Thymus (tissue), 11 donors: ENCODE data around the gene PIGR. TPM values are rescaled to one million over a fixed set of nuclear protein-coding genes. Genes with fewer than 3 reads are reported as not detected.
A peak's percentile ranks its signal among the peaks of the same experiment; 100 is the strongest.

ENCODE experiments used
- DNase-seq, 9 donors: peaks; one replicate each; pipeline ENCODE4 v3.0.0-alpha.2; 2013; ENCODE audit warnings: low spot score in 9 of 9, low read depth in 6 of 9, missing footprints in 1 of 9
- H3K27ac ChIP-seq, 2 donors: one replicate each; pipeline ENCODE4 v1.5.1; 2013; ENCODE audit warnings: control low read depth in 1 of 2, low read depth in 1 of 2, low read length in 1 of 2, mild to moderate bottlenecking in 1 of 2, moderate library complexity in 1 of 2
- H3K27me3 ChIP-seq, 2 donors: one replicate each; pipeline ENCODE4 v1.5.1; 2013; ENCODE audit warnings: low read length in 1 of 2; ENCODE audit not compliant: control insufficient read depth in 2 of 2, insufficient read depth in 1 of 2
- H3K36me3 ChIP-seq, 2 donors: one replicate each; pipeline ENCODE4 v1.5.1; 2013; ENCODE audit warnings: low read length in 1 of 2, mild to moderate bottlenecking in 1 of 2, moderate library complexity in 1 of 2; ENCODE audit not compliant: control insufficient read depth in 2 of 2, insufficient read depth in 2 of 2
- H3K4me1 ChIP-seq, 2 donors: one replicate each; pipeline ENCODE4 v1.5.1; 2013; ENCODE audit warnings: low read length in 2 of 2; ENCODE audit not compliant: control insufficient read depth in 2 of 2, insufficient read depth in 2 of 2
- H3K4me3 ChIP-seq, 2 donors: one replicate each; pipeline ENCODE4 v1.5.1; 2013; ENCODE audit warnings: low read length in 2 of 2, control low read depth in 1 of 2, mild to moderate bottlenecking in 1 of 2
- H3K9me3 ChIP-seq, 2 donors: one replicate each; pipeline ENCODE4 v1.5.1; 2013; ENCODE audit warnings: low read length in 1 of 2, mild to moderate bottlenecking in 1 of 2; ENCODE audit not compliant: control insufficient read depth in 2 of 2, insufficient read depth in 1 of 2
- WGBS: extraction: QIAGEN DNeasy Blood & Tissue Kit; methylation state at CpG from one replicate; pipeline ENCODE4 v1.1.7; 2013; 5-methylcytosine and 5-hydroxymethylcytosine counted together
- polyA plus RNA-seq: library from polyadenylated mRNA; stranded (reverse); fragments of 200-250 nt; gene quantifications from one replicate; pipeline ENCODE4 v1.2.3, GENCODE V29; 2013
- total RNA-seq: library from RNA; stranded (reverse); fragments of 120-200 nt; gene quantifications from one replicate; pipeline ENCODE4 v1.2.4, GENCODE V29; 2013
- donor health status: healthy.

Gene PIGR
- total and polyA plus RNA-seq, 2 donors: 0.24 to 1.1 TPM

DNA sequence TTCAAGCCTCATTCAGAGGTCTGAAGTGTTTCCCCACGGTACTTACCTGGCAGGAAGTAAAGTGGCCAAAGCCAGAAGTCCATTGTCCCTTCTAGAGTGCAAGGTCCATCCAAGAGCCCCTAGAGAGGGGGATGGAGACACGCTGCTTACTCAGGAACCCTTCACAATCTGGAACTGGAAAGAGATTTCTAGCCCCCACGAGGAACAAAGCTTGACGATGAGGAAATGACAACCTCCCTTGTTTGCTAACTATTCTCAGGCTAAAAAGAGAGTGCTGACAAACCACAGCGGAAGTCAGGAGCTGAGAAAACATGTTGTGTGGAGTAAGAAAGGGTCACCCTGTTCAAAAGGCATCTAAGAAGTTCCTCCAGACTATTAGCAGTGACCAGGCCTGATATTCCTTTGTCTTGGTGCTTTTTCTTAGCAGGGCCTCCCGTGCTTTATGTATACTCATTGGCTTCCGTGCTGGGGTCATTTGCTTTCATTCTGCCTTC is 24.4 kb downstream of the PIGR start, which contains the start of gene FCMR:
FCMR (minus strand) TSS at position 170 of the 494 bp plus-strand sequence; CDS start at position 83, 87 bp downstream.
- peak in 8 of 9 donors; percentile 69 to 93 (median 81) for DNase-seq
- WGBS: 2% methylated on average over 7 of the region's 7 CpGs

DNA sequence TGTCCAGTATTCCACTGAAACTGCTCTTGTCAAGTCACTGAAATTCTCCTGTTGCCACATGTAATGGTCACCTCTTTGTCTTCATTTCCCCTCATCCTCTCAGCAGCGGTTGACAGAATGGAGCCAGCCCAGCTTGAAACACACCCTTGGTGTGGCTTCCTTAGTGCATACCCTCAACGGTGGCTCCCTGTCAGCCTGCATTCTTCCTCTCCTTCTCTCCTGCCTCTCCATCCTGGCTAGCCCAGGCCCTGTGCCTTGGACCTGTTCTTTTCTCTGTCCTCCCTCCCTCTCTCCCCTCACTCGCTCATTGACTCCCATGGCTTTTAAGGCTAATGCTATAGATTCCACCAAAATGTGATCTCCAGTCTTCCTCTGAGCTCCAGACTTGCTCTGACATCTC is 28.2 kb downstream of the PIGR start:
- Histone ChIP-seq H3K36me3 (peaks cover 18% of the 10 kb centered on the region in 2 donors), H3K27ac (no peak overlapping the region), H3K27me3 (no peaks in the 10 kb centered on the region), H3K4me3 (peak overlapping the region in 1 of 2 donors; percentile 60), H3K4me1 (peaks cover 26 to 48% of the 10 kb centered on the region in 2 donors), H3K9me3 (no peaks in the 10 kb centered on the region)
- DNase-seq: no peak
- WGBS: 72% methylated on average over 3 of the region's 3 CpGs

More for the DNA sequence above, 24.4 kb downstream of the PIGR start, which contains the start of gene FCMR:
- Histone ChIP-seq H3K4me1 (peaks cover 41 to 74% of the 10 kb centered on the region in 2 donors), H3K27ac (peak within 1 kb of the TSS; percentile 99), H3K36me3 (peaks cover 0 to 3% of the 10 kb centered on the region in 2 donors), H3K4me3 (peak within 1 kb of the TSS; percentile 60 to 61), H3K27me3 (no peaks in the 10 kb centered on the region), H3K9me3 (peaks cover 0 to 7% of the 10 kb centered on the region in 2 donors)

DNA sequence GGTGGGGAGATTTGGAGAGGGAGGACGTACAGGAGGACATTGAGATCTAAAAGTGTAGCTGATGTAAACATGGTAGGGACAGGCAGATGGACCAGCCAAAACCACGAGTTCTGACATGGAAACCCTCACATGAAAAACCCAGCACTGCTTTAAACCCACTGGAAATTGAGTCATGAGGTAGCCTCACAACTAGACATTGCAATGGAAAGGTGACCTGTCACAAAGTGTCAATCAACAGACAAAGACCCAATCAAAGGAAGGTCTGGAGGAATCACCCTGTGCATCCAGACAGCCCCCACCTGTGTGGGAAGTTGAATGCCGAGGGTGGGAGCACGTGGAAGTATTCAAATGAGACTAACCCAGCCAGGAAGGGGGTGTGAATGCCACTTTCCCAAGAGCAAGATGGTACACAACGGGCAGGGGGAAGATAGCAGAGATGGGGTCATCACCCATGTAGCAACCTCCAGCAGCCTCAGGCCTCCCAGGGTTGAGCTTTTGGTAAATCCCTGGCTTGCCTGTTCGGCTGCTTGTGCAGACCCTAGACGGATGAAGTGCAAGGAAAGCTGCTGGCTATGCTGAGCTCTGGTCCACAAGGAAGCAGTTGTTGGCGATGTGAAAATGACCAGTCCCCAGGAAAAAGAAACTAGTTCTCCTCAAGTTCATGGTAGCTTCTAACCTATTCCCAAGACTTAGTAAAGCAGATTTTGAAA is 30.1 kb downstream of the PIGR start:
- H3K4me1 ChIP-seq: peaks cover 14 to 35% of the 10 kb centered on the region in 2 donors
- peaks cover 27 to 34% of the 10 kb centered on the region in 2 donors for H3K36me3 ChIP-seq
- H3K9me3 ChIP-seq: no peaks in the 10 kb centered on the region
- DNase-seq: no peak
- peak overlapping the region in 1 of 2 donors; percentile 37 for H3K27ac ChIP-seq
- H3K4me3 ChIP-seq: no peak overlapping the region
- H3K27me3 ChIP-seq: peaks cover 0 to 2% of the 10 kb centered on the region in 2 donors
- WGBS: 95% methylated on average over 8 of the region's 8 CpGs

DNA sequence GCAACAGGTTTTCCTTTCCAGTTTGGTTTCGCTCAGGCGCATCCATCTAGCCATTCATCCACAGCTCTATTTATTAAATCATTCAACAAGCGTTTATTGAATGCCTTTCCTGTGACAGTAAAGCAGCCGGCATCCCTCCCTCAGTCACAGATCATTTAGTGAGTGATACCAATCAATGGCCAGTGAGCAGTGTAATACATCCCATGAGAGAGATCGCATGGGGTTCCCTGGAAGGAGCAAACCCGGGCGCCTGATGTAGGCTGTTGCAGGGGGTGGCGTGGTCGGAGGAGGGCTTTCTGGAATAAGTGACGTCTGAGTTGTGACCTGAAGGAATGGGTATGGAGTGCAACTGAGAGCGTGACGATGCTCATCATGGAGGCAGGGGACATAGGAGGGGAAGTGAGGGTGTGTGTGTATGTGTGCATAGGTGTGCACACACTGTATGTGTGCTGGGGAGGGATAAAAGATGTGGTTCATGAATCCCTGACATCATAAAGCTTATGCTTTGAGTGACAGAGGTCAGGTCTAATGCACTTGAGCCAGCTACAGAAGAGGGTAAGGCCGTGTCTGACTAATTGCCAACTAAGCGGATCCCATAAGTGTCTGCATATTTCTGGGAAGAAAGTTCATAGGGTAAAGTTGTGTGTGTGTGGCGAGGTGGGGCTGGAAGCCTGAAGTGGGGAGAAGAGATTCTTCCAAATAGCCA is 31.1 kb downstream of the PIGR start:
- Histone ChIP-seq H3K9me3 (no peaks in the 10 kb centered on the region), H3K4me1 (peaks cover 12 to 30% of the 10 kb centered on the region in 2 donors), H3K27ac (no peak overlapping the region), H3K27me3 (peaks cover 0 to 6% of the 10 kb centered on the region in 2 donors), H3K36me3 (peaks cover 27 to 42% of the 10 kb centered on the region in 2 donors), H3K4me3 (no peak overlapping the region)
- 95% methylated on average over 15 of the region's 15 CpGs for WGBS
- no peak for DNase-seq

DNA sequence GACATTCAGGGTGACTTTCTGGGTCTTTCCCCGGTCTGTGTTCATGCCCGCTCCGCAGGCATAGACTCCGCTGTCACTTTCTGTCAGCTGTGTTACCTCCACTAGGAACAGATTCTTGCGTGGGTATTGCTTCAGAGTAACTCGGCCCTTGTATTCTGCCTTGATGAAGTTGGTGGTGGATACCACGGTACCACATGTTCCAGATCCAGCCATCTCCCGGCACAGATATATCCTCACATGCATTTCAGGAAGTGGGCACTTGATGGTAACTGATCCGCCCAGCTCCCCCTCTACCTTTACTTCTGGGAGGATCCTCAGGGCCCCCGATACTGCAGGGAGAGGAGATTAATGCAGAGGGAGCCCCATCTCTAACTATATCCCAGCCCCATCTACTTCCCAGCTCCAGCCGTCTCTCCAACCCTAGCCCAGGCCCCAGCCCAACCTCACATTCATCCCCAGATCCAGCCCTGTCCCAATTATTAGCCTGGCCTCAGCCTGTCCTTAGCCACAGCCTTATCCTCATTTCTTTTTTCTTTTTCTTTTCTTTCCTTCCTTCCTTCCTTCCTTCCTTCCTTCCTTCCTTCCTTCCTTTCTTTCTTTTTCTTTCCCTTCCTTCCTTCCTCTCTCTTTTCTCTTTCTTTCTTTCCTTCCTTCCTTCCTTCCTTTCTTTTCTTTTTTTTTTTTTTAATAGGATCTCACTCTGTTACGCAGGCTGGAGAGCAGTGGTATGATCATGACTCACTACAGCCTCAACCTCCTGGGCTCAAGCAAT is 32.3 kb downstream of the PIGR start:
- no peak for DNase-seq
- H3K9me3 ChIP-seq: no peaks in the 10 kb centered on the region
- peaks cover 20 to 30% of the 10 kb centered on the region in 2 donors for H3K4me1 ChIP-seq
- H3K27ac ChIP-seq: no peak overlapping the region
- peaks cover 2 to 18% of the 10 kb centered on the region in 2 donors for H3K27me3 ChIP-seq
- peaks cover 27 to 42% of the 10 kb centered on the region in 2 donors for H3K36me3 ChIP-seq
- WGBS: 94% methylated on average over 12 of the region's 12 CpGs
- H3K4me3 ChIP-seq: no peak overlapping the region

DNA sequence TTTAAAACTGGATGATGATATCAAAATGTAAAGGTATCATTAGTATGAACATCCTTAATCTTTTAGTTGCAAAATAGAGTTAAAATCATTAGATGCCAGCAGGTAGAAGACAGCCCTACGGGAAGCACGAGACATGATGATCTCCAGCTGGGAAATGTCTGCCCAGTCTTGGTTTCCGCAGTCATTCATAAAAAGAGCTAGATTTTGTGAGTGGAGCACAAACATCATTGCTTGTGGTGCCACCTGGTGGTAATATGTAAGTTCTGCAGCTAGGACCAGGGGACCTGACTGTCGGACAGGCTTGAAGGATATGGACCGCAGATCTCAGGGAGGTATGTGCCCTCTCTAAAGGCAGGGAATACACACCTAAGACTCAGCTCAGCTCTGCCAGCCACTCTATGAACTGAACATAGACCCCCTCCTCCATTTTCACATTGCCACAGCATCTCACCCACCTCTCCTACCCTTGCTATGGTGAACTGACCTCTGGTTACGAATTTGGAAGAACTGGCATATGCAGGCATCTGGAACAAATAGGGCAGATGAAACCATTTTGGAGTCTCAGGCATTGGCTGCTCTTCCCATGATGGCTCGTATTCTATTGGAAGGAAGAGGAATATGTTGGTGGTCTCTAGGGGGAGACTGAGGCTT is 33.7 kb downstream of the PIGR start:
- peaks cover 30 to 44% of the 10 kb centered on the region in 2 donors for H3K36me3 ChIP-seq
- H3K27ac ChIP-seq: no peak overlapping the region
- 48% methylated on average over 7 of the region's 7 CpGs for WGBS
- H3K4me3 ChIP-seq: no peak overlapping the region
- H3K27me3 ChIP-seq: peaks cover 2 to 22% of the 10 kb centered on the region in 2 donors
- H3K4me1 ChIP-seq: peaks cover 13 to 20% of the 10 kb centered on the region in 2 donors
- H3K9me3 ChIP-seq: no peaks in the 10 kb centered on the region
- peak in 6 of 9 donors; percentile 65 to 85 (median 70) for DNase-seq

DNA sequence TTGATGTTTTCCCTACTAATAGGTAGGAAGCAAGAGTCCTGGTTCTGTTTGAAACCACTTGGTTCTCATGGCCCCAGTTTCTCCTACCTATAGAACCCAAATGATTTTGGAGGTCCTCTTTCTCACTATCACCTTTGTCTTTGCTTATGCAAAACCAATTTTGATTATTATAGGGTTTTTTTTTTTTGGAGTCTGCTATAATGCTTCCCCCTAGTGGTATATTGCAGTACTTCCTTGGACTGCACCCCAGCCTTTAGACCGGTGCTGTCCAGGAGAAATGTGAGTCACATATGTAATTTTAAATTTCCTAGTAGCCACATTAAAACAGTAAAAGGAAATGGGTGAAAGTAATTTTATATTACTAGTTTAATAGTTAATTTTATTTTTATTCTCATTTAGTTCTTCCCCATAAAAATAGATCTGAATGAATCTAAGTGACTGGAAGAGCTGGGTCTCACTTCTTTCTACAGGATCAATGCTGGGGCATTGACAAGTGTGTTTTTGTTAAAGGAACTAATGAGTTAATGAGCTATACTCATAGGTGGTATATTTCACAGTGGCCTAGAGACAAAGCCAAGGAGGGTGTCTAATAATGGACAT is 35.1 kb downstream of the PIGR start:
- no peak overlapping the region for H3K4me3 ChIP-seq
- 18% methylated on average over 1 of the region's 1 CpG for WGBS
- H3K9me3 ChIP-seq: no peaks in the 10 kb centered on the region
- peaks cover 18 to 29% of the 10 kb centered on the region in 2 donors for H3K4me1 ChIP-seq
- peak in 2 of 9 donors; percentile 51 to 66 for DNase-seq
- peaks cover 32 to 46% of the 10 kb centered on the region in 2 donors for H3K36me3 ChIP-seq
- H3K27me3 ChIP-seq: peaks cover 2 to 22% of the 10 kb centered on the region in 2 donors
- no peak overlapping the region for H3K27ac ChIP-seq

DNA sequence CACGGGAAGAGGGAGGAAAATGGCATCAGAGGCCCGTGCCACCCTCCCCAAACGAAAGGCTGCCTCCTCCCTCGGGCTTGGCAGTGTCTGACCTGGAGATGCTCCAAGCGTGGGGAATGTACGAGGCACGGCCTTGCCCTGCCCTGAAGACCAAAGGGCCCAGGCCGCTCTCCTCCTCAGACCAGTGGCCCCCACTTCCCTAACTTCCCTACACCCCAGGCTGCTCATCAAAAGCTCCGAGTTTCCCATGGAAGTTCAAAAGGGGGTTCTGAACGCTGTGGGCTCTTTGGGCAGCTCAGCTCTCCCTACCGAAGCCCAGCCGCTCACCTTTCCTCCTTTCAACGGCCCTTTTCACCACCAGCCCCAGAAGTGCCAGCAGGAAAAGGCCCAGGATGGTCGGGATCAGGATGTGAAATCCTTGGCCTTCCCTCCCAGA is 36.4 kb downstream of the PIGR start:
- Histone ChIP-seq H3K4me1 (peaks cover 26 to 39% of the 10 kb centered on the region in 2 donors), H3K36me3 (peaks cover 26 to 44% of the 10 kb centered on the region in 2 donors), H3K27ac (peak overlapping the region in 1 of 2 donors; percentile 64)

More for the DNA sequence above, 36.4 kb downstream of the PIGR start:
- Histone ChIP-seq H3K9me3 (no peaks in the 10 kb centered on the region), H3K27me3 (peaks cover 2 to 22% of the 10 kb centered on the region in 2 donors), H3K4me3 (peak overlapping the region; percentile 19 to 50)
- DNase-seq: no peak
- 62% methylated on average over 14 of the region's 14 CpGs for WGBS
